HEK293 (cell line): ENCODE measurements around the gene RPL19.

Experiments used
- CTCF ChIA-PET: fragments of 350-600 bp; formaldehyde crosslinking; extraction: SDS; loops from one replicate; lab custom pipeline; 2021; ENCODE audit warnings: antibody characterized with exemption; lab: Yijun Ruan, JAX
- POLR2A ChIA-PET: fragments of 300-600 bp; formaldehyde crosslinking; extraction: SDS; loops from one replicate; lab custom pipeline; 2020; ENCODE audit warnings: antibody characterized with exemption, inconsistent platforms; lab: Yijun Ruan, JAX
- H3K27ac ChIP-seq: fragments of 200-500 bp; sonication (Bioruptor generic); 2 replicates; pipeline ENCODE4 v1.5.1; 2014; ENCODE audit warnings: low read depth, low read length, control low read depth, inconsistent platforms; ENCODE audit errors: extremely low read depth
- H3K36me3 ChIP-seq, 2 experiments: fragments of 200-500 bp in 1 of 2; sonication (Bioruptor generic) in 1 of 2; 1 replicate in 1 of 2; 2 replicates in 1 of 2; pipeline ENCODE4 v1.5.1; 2014 to 2017; ENCODE audit warnings: inconsistent platforms in 2 of 2, low read length in 2 of 2; ENCODE audit not compliant: control insufficient read depth in 2 of 2, insufficient read depth in 1 of 2
- H3K4me1 ChIP-seq: fragments of 200-500 bp; sonication (Bioruptor generic); 2 replicates; pipeline ENCODE4 v1.5.1; 2014; ENCODE audit warnings: mild to moderate bottlenecking, low read length, inconsistent platforms; ENCODE audit not compliant: control insufficient read depth, insufficient read depth
- H3K4me3 ChIP-seq: 2 replicates; pipeline ENCODE4 v1.5.1; 2011; ENCODE audit warnings: low read depth, mild to moderate bottlenecking, control low read depth, low read length, moderate library complexity
- H3K9me3 ChIP-seq: fragments of 200-500 bp; sonication (Bioruptor generic); 2 replicates; pipeline ENCODE4 v1.5.1; 2014; ENCODE audit warnings: low read depth, low read length, inconsistent platforms; ENCODE audit not compliant: control insufficient read depth, insufficient read depth
- BCL11B ChIP-seq: fragments of 450-650 bp; formaldehyde crosslinking; IDR thresholded peaks from 2 replicates; pipeline ENCODE4 v1.5.1; 2016; ENCODE audit warnings: low read depth, missing biosample characterization, missing genetic modification characterization
- EGR2 ChIP-seq: fragments of 450-650 bp; formaldehyde crosslinking; IDR thresholded peaks from 2 replicates; pipeline ENCODE4 v1.5.1; 2016; ENCODE audit warnings: low read depth, missing biosample characterization, missing genetic modification characterization
- HOXC10 ChIP-seq: sonication (generic); formaldehyde crosslinking; IDR thresholded peaks from 2 replicates; pipeline ENCODE4 v1.8.1; 2023; ENCODE audit warnings: mild to moderate bottlenecking, missing genetic modification reagents
- OSR2 ChIP-seq: fragments of 450-650 bp; formaldehyde crosslinking; IDR thresholded peaks from 2 replicates; pipeline ENCODE4 v1.5.1; 2016; ENCODE audit warnings: missing biosample characterization, missing genetic modification characterization
- PRDM4 ChIP-seq: fragments of 450-650 bp; formaldehyde crosslinking; IDR thresholded peaks from 2 replicates; pipeline ENCODE4 v1.5.1; 2017; ENCODE audit warnings: missing biosample characterization, missing genetic modification characterization
- ZBTB20 ChIP-seq: fragments of 450-650 bp; formaldehyde crosslinking; IDR thresholded peaks from 2 replicates; pipeline ENCODE4 v1.5.1; 2016; ENCODE audit warnings: missing biosample characterization, missing genetic modification characterization
- ZFHX2 ChIP-seq: fragments of 450-650 bp; formaldehyde crosslinking; conservative IDR thresholded peaks from 2 replicates; pipeline ENCODE4 v1.5.1; 2016; ENCODE audit warnings: missing biosample characterization, missing genetic modification characterization
- ZNF10 ChIP-seq: fragments of 450-650 bp; formaldehyde crosslinking; IDR thresholded peaks from 2 replicates; pipeline ENCODE4 v1.5.1; 2017; ENCODE audit warnings: missing biosample characterization, missing genetic modification characterization
- ZNF16 ChIP-seq: fragments of 450-650 bp; formaldehyde crosslinking; IDR thresholded peaks from 2 replicates; pipeline ENCODE4 v1.5.1; 2016; ENCODE audit warnings: low read depth, missing biosample characterization, missing genetic modification characterization
- ZNF23 ChIP-seq: fragments of 450-650 bp; formaldehyde crosslinking; IDR thresholded peaks from 2 replicates; pipeline ENCODE4 v1.5.1; 2016; ENCODE audit warnings: missing biosample characterization, missing genetic modification characterization, borderline replicate concordance
- ZNF341 ChIP-seq: fragments of 450-650 bp; formaldehyde crosslinking; IDR thresholded peaks from 2 replicates; pipeline ENCODE4; 2016; ENCODE audit warnings: low read depth, missing biosample characterization, missing genetic modification characterization
- ZNF404 ChIP-seq: fragments of 450-650 bp; formaldehyde crosslinking; IDR thresholded peaks from 2 replicates; pipeline ENCODE4 v1.5.1; 2017; ENCODE audit warnings: missing biosample characterization, missing genetic modification characterization
- ZNF433 ChIP-seq: fragments of 450-650 bp; formaldehyde crosslinking; IDR thresholded peaks from 2 replicates; pipeline ENCODE4 v1.5.1; 2016; ENCODE audit warnings: missing biosample characterization, missing genetic modification characterization, low read depth
- ZNF610 ChIP-seq: fragments of 450-650 bp; formaldehyde crosslinking; IDR thresholded peaks from 2 replicates; pipeline ENCODE4 v1.5.1; 2016; ENCODE audit warnings: missing biosample characterization, missing genetic modification characterization, borderline replicate concordance
- ZNF623 ChIP-seq: fragments of 450-650 bp; formaldehyde crosslinking; IDR thresholded peaks from 2 replicates; pipeline ENCODE4 v1.5.1; 2016; ENCODE audit warnings: missing biosample characterization, missing genetic modification characterization
- ZNF76 ChIP-seq: fragments of 450-650 bp; formaldehyde crosslinking; IDR thresholded peaks from 2 replicates; pipeline ENCODE4; 2016; ENCODE audit warnings: low read depth, missing biosample characterization, missing genetic modification characterization, borderline replicate concordance
- ZNF768 ChIP-seq: fragments of 450-650 bp; formaldehyde crosslinking; IDR thresholded peaks from 2 replicates; pipeline ENCODE4 v1.5.1; 2018; ENCODE audit warnings: missing biosample characterization, mild to moderate bottlenecking, missing genetic modification characterization
- ZSCAN23 ChIP-seq: fragments of 450-650 bp; formaldehyde crosslinking; IDR thresholded peaks from 2 replicates; pipeline ENCODE4 v1.5.1; 2016; ENCODE audit warnings: missing biosample characterization, missing genetic modification characterization
- TF ChIP-seq, protein P1 (sequence below): fragments of 450-650 bp; formaldehyde crosslinking; IDR thresholded peaks from 2 replicates; pipeline ENCODE4 v1.5.1; 2017; ENCODE audit warnings: missing biosample characterization, missing genetic modification characterization

RPL19 gene

DNA sequence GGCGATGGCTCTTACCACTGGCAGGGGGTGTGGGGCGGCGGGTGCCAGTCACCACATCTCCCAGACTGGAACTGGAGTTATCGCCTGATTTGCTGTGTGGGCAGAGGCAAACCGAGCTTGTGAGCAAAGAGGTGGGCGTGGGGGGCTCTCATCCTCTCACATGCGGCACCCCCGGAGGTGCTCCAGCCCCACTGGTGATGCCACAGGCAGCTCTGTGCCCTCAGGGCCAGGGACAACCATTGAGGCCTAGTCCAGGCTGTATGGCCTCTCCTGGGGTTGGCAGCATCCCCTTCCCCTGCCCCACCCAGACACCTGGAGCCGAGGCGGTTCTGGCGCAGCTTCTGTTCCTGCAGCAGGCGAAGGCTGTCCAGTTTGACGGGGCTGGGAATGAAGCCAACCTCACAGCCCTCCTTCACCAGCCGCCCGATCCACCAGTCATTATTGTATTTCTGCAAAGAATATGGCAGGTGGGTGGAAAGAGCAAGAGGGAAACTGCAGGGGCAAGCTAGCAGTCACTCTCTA is 13.5 kb upstream of the RPL19 start (continued):
- TF ChIP-seq ZNF10 = peak; percentile 26; the same call in 1 of the 2 replicates
- TF ChIP-seq EGR2 (tag by site-specific recombination) = peak; percentile 38; the same call in 1 of the 2 replicates
- TF ChIP-seq ZSCAN23 (tag by site-specific recombination) = no peak
- TF ChIP-seq ZNF610 = no peak

- H3K4me1 ChIP-seq = no peaks in the 10 kb centered on the region
- H3K9me3 ChIP-seq = no peaks in the 10 kb centered on the region
- no peak overlapping the region for H3K27ac ChIP-seq
- peaks cover 55 to 79% of the 10 kb centered on the region in 2 experiments for H3K36me3 ChIP-seq
- no peak overlapping the region for H3K4me3 ChIP-seq
- POLR2A ChIA-PET = interaction anchor here (1.7 kb wide), 1 partner anchor 13 kb away, joined by 8 read pairs; the partner anchor contains the start of gene RPL19
- CTCF ChIA-PET = interaction anchor here (0.6 to 1.8 kb wide), 4 partner anchors 11 to 63 kb away, joined by 3 to 11 read pairs (median 4); no protein-coding TSS in a partner anchor
- TF ChIP-seq ZNF623 (tag by site-specific recombination) (no peak), ZNF768 (tag by site-specific recombination) (peak; percentile 56; the same call in 1 of the 2 replicates)
Observed at GRCh38 chr17:39187152-39187830, 12.8 kb upstream of the RPL19 start.

- peaks cover 39 to 58% of the 10 kb centered on the region in 2 experiments for H3K36me3 ChIP-seq
- ChIA-PET POLR2A (no interaction called here), CTCF (interaction anchor here (0.8 to 2.1 kb wide), 5 partner anchors 17 to 209 kb away, joined by 4 to 15 read pairs (median 4); no protein-coding TSS in a partner anchor)
- H3K27ac ChIP-seq = no peak overlapping the region
- H3K4me1 ChIP-seq = peaks cover 19% of the 10 kb centered on the region; the same call in 1 of the 2 replicates
- no peaks in the 10 kb centered on the region for H3K9me3 ChIP-seq
- TF ChIP-seq ZNF341 (peak; percentile 59), HOXC10 (CRISPR knock-in tag) (no peak), ZNF16 (tag by site-specific recombination) (no peak)
- TF ChIP-seq, all 188 proteins: peak for 1
- H3K4me3 ChIP-seq = no peak overlapping the region
Observed at GRCh38 chr17:39191750-39192510, 8.2 kb upstream of the RPL19 start.

DNA sequence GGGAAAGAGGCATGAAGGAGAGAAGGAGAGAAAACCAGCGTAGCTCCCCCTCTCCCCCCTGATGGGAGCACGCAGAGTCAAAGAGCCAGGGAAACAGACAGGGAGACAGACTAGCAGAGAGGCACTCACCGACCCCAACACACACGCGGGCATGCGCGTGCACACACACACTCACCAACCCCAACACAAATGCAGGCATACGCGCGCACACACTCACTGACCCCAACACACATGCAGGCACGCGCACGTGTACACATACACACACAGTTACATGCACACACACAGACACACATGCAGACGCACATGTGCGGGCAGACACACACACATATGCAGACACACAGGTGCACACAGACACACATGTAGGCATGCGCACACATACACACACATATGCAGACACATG is 7.2 kb upstream of the RPL19 start:
- Histone ChIP-seq H3K9me3 (no peaks in the 10 kb centered on the region), H3K4me1 (peaks cover 19% of the 10 kb centered on the region; the same call in 1 of the 2 replicates), H3K36me3 (peaks cover 31 to 48% of the 10 kb centered on the region in 2 experiments), H3K4me3 (no peak overlapping the region), H3K27ac (no peak overlapping the region)
- TF ChIP-seq OSR2 (tag by site-specific recombination) = no peak
- no peak for TF ChIP-seq BCL11B (tag by site-specific recombination)
- no peak for TF ChIP-seq ZNF433 (tag by site-specific recombination)
- TF ChIP-seq ZFHX2 (tag by site-specific recombination) = no peak
- no peak for TF ChIP-seq ZNF404 (tag by site-specific recombination)
- TF ChIP-seq ZBTB20 (tag by site-specific recombination) = no peak
- TF ChIP-seq ZNF23 = no peak
- TF ChIP-seq ZNF76 (tag by site-specific recombination) = no peak
- TF ChIP-seq, protein P1, sequence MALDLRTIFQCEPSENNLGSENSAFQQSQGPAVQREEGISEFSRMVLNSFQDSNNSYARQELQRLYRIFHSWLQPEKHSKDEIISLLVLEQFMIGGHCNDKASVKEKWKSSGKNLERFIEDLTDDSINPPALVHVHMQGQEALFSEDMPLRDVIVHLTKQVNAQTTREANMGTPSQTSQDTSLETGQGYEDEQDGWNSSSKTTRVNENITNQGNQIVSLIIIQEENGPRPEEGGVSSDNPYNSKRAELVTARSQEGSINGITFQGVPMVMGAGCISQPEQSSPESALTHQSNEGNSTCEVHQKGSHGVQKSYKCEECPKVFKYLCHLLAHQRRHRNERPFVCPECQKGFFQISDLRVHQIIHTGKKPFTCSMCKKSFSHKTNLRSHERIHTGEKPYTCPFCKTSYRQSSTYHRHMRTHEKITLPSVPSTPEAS (tag by site-specific recombination) = no peak
- TF ChIP-seq PRDM4 (tag by site-specific recombination) = no peak
- CTCF ChIA-PET = interaction anchor here (0.8 to 1.5 kb wide), 2 partner anchors 28 to 53 kb away, joined by 4 to 8 read pairs; no protein-coding TSS in a partner anchor
- POLR2A ChIA-PET = no interaction called here
